Measurements from ENCODE around the gene COX8A.

Gene COX8A

DNA sequence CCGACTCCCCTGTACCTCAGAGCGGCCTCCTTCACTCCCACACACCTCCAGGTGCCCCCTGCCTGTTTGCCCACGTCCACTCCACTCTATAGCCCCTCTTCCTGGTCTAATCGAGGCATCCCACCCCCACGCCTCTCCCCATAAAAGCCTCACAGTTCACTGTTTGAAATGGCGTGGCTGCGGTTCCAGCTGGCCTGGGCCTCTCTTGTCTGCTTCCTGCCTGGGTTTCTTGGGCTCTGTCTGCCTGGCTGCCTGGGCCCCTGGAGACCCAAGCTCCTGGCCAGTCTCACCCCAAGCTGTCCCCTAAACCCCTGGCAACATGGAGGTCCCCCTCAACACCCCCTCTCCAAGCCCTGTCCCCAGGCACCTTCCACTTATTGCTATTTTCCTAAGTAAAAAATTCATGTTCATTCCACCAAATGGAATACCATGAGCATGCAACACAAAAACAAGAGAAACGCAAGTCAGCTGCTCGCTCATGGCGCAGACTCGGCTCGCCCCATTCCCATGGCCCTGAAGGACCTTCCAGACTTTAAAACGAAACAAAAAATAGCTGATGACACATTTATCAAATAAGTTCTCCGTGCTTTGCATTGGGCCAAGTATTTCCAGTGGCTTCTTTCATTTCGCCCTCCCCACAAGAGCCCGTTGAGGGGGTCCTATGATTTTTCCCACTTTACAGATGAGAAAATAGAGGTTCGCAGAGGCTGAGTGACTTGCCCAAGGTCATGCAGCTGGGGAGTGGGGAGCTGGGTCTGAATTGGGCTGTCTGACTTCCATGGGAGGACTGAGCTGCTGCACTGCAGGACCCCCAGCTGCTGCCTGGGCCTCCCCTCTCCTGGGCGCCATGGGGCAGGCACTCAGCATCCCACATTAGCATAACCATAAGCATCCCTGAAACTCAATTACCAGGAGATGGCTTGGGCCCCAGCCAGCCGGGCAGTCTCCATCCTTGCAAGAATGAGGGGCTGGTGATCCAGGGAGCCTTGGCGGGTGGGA, 49.6 kb downstream of the COX8A start:
- no peak for DNase-seq

DNA sequence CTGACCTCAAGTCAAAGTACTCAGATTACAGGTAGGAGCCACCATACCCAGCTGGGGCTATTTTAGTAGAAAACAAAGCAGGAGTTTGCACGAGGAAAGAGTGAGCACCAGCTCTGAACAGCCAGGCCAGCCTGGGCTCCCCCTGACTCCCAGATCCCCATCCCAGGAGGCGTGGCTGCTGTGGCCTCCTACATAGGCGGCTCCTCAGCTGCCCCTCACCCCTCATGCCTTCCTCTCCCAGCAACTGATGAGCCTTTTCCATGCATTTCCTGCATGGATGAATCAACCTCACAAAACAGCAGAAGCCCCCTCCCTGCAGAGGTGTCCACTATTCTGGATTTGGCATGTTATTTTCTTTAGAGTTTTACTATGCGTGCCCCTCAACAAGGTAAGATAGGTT, 50.8 kb downstream of the COX8A start:
- DNase-seq: no peak

Data from T1000 (cell line).